Measurements from ENCODE around the gene C11orf24.
"Not testable (repeated sequence)": the region's sequence is repeated elsewhere in the genome, so short reads cannot be mapped to it uniquely, and the experiment has no call there.

Gene C11orf24

DNA sequence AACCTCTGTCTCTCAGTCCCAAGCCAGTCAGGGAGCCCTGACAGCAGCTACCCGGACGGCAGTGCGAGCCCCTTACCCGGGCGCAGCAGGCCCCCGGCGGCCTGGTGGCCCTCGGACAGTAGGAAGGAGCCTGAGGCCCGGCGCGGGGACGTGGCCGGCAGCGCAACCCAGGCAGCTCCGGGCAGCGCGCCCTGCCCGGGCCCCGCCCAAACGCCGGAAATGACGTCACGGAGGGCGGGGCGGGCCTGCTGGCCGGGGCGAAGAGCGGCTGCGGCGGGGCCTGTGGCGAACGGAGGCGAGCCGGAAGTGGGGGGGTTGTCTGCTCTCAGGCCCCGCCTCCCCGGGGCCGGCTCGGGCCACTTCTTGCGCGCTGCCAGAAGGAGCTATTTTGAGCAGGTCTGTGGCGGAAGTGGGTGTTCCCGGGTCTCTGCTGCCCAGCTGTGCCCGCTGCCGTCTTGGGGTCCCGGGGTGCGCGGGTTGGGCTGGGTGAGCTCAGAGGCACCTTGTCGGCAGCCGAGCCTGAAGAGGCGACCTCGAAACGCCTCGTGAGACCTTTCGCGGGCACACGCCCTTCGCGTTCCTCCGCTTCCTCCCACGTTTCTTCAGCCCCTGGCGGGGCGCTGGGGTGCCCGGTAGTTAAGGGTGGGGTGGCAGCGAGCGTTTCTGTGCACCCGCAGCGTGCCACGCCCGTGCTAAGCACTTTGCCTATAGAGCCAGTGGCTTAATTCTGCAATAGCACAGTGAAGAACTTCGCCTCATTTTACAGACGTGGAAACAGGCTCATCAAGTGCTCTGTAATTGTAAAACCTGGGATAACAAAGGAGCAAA, at the start of gene C11orf24:
Gene C11orf24 (minus strand): TSS at position 193 of the 828 bp plus-strand sequence. CDS start 8,206 bp downstream, outside the sequence.
- no peak for FAIRE-seq

DNA sequence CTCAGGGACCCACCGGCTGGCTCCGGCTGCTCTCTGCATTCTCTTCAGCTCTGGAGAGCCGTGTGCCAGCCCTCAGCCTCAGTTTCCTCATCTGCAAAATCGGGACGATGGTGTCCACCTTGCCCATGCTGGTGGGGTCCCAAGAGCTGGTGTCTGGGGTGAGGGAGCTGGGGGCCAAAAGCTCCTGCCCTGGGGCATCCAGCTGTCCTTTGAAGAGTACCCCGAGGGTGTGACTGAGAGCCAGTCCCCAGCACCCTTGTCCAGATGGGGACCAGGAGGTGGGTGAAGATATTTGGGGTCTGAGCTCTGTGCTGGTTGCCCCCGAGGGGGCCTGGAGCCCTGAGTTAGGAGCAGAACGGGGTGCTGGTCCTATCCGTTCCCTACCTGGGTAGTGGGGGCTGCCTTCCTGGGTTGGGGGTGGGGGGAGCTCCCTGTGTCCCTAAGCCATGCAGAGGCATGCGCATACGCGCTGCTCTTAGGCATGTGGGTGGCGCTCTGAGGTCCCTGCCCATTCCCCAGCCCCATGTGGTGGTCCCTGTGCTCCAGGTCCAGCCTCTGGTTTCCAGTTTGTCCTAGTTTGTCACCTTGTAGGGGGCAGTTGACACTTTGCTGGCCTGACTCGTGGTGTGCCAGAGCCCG, 45.5 kb upstream of the C11orf24 start:
- FAIRE-seq = no peak

DNA sequence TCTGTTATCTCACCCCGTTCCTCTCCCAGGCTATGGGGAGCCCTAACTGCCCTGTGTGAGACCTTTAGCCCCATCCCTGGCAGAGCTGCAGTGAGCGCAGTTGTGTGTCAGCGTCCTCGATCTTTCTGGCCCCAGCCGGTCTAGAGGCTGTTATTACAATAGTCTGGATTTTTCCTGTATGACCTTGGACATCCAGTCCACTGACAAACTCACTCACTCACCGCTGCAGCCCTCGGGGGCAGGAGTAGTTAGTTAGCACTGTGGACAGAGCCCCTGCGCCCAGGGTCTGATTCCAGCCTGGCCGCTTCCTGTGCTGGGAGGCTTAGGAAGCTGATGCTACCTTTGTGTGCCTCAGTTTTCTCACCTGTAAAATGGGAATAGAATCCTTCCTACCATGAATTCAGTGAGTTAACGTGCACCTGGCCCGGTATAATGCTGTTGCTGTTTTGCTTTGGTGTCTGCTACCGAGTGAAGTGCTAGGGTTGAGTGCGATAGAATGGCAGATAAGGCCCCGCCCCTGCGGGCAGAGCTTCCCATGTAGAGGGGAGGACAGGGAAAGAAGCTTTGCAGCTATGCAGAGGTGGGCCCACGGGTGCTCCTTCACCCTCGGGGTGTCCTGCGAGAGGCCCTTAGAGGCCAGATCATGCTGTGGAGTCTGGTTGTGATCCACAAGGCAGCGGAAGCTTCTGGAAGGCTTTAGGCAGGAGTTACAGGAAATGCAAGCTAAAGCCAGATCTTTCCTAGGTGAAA, 43.6 kb upstream of the C11orf24 start:
- no peak for FAIRE-seq

DNA sequence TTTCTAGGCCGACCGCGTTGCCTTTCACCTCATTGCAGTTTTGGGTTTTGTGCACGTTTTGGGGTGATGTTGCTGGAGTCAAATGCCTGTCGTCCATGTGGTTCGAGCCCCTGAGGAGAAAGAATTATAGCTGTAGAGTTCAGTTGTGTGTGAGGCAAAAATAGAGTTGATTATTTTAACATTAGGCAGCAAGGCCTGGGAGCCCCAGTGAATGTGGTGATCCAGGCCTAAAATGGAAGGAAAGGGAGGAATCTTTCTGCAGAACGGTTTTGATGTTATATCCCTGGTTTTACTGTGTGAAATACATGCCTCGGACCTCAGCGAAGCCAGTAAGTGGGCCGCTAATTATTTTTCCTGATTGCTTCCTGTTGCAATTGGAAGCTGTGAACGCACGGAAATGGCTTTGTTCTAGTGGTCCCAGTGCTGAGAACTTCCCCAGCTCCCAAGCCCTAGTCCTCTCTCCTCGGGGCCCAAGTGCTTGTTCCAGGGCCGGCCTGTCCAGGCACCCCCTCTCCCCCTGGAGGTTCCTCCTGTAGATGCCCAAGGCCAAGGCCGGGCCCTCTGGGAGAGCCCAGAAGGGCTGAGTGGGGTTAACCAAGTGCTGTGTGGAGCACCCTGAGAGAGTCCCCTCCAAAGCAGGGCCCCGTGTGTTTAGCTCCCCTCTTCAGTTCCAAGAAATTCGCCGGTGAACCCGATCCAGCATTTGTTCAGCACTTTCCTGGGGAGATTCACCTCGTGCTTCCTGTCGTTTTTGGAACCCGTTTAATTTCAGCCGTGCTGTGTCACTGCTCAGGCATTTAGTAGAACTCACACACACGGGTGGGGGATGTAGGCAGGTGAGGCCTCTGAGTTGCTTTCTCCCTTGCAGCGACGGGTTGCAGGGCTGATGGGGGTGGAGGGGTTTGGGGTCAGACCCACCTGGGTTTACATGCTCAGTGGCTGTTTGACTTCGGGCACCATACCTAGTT, 42.7 kb upstream of the C11orf24 start:
- no peak for FAIRE-seq

DNA sequence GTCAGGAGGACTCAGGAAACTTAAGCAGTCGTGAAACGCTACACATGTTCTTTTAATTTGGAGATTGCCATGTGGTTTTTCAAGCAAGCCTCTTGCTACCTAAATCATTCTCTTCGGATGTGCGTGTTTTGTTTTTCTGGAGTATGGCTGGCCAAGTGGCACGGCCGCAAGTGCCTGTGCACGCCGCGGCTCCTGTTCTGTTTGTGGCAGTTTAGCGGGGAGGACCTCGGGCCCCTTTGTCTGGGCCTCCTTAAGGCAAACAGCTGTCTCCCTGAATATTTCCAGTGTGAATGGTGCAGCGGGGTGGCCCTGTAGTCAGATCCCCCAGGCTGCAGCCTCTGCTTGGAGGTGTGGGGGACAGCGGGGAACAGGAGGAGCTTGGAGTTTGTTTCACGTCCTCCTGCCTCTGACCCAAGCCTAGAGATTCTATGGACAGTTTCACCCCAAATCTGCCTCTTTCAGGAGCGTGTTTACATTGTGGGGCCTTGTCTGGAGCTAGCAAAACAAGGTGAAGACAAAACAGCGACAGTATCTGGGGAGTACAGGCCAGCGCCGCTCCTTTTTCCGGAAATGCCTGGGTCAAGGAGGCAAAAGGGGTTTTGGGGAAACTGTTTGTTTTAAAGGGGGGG, 41.9 kb upstream of the C11orf24 start:
- FAIRE-seq = no peak

DNA sequence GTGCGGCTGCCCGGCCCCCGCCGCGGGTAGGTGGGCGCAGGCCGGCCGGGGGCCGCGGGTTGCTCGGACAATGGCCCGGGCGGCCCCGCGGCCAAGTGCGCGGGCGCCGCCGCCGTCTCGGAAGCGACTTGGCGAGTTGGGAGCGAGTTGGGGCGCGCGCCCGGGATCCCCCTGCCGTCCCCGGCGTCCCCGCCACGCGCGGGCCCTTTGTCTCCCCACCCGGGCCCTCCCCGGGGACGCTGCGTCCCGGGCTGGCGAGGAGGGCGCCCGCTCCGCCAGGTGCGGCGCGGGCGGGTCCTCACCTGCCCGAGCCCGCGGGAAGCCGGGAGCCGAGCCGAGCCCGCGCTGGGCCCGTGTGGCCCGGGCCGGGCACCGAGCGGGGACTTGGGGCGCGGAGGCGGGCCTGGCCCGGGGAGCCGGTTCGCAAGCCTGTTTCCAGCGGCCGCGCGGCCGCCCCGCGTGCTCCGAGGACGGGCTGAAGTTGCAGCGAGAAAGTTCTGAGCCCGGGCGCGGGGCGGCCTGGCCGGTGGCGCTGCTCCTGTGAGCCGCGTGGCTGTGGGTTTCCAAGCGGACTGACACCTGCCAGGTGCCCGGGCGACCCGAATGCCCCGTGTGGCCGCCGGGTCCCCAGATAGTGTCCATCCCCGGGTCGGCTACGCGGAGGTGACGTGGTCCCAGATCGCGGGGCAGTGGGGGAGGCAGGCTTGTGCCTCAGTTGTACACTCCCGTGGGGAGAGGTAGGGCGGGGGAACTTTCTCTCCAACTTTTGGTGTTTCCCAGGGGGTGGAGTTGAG, 41.2 kb upstream of the C11orf24 start:
- no peak for FAIRE-seq

DNA sequence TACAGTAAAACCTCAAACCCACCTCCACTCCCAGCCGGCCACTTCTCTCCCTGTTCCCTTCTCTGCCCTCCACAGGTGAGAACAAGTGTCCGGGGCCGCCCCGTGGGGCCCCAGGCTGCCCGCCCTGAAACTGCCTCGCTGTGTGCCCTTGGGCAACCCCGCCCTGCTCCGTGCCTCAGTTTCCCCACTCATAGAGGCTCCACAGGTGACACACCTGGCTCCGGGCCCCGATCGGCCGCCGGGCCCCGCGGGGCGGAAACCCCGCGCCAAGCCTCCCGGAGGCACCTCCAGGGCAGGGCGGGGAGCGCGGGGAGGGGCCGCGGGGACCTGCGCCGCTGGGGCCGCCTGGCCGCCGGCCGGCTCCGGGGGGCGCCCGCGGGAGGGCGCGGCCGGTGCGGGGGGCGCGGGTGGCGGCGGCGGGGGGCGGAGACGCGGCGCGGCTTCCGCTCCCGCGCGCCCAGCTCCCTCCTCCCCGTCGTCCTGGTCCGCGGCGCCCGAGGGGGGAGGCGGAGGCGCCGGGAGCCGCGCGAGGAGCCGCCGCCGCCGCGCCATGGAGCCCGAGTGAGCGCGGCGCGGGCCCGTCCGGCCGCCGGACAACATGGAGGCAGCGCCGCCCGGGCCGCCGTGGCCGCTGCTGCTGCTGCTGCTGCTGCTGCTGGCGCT, 40.5 kb upstream of the C11orf24 start, which contains the start of gene LRP5:
Gene LRP5 (plus strand): TSS at position 475 of the 663 bp plus-strand sequence. CDS start 124 bp downstream, at position 599.
- FAIRE-seq = no peak

DNA sequence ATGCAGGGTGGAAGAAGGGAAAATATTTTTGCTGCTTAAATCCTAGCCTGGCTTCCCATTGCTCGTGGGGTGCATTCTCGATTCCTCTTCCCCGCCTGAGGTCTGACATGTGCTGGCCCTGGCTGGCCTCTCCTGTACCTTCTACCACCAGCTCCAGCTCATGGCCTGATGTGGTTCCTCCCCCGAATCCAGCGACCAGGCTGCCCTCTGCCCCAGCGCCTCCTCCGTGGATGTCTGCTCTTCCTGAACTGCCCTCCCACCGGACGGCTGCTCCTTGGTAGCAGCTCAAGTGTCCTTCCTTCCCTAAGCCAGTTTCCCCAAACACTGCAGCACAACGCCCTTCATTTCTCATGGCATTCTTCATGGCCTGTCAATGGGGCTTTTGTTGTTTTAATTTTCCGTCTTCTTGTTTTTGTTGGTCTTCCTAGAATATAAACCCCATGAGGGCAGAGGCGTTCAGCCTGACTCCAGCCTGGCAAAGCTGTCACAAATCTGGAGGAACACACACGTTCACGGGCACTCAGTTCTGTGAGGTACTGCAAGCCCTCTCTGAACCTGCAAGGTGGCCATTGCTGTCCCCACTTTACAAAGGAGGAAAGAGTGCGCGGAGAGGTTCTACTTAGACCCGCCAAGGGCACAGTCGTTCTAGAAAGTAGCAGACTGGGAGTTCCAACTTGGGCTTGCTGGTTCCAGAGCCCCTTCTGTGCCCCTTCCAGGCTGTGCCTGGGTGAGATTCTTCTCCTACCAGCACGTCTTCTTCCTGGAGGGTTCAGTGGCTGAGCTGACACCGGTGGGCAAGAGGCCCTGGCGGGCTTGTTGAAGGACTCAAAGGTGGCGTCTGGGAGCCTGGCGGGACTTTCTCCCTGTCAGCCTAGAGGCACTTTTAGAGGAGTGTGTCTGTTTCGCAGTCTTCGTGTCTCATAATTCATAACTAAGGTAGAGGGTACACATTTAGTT, 39.7 kb upstream of the C11orf24 start:
- no peak for FAIRE-seq

DNA sequence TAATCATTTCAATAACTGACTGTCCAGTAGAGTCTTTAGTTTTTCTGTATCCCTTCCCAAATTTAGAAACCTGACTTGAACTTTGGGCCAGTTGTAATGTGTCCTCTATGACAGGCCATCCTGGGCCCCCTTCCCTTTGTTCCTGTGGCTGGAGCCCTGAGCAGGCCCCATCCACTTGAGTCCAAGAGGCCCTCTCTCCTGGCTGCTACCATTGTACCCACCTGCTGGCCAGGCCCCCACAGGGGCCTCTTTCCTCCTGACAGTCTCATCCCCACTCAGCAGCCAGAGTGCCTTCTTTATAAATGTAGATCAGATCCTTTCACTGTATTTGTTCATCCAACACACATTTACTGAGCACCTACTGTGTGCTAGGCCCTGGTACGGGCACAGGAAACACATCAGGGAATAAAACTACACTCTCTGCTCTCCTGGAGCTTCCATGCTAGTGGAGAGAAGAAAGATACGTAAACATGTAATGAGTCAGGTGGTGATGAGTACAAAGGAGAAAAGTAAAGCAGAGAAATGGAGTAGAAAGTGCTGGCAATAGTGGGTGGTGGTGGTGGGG, 37.9 kb upstream of the C11orf24 start:
- no peak for FAIRE-seq

DNA sequence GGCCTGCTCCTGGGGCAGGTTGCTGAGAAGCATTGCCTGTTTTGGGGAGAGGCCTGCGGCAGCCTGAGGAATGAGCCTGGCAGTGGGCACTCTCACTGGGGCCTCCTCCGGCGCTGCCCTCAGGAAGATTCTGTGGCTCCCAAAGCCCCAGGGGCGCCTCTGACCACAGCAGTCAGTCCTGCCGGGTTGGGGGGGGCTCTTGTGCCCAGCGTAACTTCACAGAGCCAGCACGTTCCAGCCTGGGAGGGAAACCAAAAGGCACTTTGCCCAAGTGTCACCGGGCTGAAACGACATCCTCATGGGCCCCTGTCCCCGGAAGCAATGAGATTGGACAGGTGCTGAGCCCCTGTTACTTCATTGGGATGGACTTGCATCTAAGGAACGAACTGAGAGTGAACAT, 36.3 kb upstream of the C11orf24 start:
- FAIRE-seq = no peak

DNA sequence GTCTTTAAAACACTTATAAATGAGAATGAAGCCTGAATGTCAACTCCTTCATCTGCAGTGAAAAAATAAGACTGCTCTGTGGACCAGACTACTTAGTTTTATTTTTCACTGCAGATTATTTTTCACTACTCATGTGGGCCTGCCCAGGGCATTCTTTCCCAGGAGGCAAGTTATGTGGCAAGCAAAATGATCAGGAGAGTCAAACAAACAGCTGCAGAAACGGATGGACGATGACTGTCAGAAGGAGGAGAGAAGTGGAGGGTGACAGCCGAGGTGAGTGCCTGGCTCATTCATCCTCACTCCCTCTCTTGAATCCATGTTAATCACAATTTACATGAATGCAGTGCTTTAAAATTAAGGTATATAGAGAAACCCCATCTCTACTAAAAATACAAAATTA, 34.9 kb upstream of the C11orf24 start:
- no peak for FAIRE-seq

DNA sequence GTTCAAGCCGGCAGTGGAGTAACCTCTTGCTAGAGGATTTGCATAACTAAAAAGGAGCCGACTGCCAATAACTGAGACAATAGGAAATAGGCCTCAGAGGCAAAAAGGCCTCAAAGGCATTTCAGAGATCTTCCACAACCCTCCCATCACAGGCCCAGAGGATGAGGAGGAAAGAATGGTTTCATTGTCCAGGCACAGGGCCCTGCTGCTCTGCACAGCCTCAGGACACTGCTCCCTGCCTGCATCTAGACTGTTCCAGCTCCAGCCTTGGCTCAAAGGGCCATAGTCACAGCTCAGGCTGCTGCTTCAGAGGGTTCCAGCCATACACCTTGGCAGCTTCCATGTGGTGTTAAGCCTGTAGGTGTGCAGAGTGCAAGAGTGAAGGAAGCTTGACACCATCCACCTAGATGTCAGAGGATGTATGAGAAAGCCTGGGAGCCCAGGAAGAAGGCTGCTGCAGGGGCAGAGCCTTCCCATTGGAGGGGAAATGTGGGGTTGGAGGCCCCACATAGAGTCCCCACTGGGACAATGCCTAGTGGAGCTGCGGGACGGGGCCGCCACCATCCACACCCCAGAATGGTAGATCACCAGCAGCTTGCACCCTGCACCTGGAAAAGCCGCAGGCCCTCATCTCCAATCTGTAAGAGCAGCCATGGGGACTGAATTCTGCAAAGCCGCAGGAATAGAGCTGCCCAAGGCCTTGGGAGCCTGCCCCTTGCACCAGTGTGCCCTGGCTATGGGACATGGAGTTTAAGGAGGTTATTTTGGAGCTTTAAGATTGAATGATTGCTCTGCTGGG, 32.4 kb upstream of the C11orf24 start:
- FAIRE-seq = no peak

DNA sequence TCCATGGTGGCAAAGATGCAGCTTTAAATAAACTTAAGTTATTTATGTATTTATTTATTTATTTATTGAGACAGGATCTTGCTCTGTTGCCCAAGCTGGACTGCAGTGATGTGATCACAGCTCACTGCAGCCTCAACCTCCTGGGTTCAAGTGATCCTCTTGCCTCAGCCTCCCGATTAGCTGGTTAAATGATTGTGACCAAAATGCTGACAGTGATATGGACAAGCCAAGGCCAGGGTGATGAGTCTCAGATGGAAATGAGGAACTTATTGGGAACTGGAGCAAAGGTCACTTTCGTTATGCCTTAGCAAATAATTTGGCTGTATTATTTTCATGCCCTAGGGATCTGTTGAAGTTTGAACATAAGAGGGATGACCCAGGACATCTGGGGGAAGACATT, 31.3 kb upstream of the C11orf24 start:
- no peak for FAIRE-seq

DNA sequence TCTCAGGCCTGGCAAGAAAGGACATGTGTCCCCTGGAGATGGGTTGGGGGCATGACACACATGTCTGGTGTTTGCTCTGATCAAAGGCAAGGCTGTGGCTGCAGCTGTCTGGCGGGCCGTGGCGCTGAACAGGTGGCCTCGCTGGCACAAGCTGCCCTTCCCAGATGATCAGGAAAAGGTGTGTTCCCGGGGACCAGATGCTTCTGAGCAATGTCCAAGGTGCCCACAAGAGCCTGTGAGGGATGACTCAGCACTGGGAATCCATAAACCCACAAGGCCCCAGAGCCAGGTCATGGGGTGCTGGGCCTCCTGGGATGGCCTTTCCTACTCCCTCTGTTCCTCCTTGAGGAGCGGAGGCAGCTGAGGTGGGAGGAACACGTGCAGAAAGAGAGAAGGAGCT, 30.9 kb upstream of the C11orf24 start:
- no peak for FAIRE-seq

DNA sequence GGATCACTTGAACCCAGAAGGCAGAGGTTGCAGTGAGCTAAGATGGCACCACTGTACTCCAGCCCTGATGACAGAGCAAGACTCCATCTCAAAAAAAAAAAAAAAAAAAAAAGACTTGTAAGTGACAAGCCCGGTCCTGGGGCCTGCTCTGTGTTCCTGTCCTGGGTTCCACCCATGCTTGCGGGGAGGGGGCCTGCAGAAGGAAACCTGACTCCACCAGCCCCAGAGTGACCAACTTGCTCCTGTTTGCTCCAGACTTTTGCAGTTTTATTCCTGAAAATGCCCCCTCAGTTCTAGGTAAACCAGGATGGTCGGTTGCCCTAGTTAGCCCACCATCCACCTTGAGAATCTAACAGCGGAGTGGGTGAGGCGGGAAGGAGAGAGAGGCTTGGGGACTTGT, 30.5 kb upstream of the C11orf24 start:
- FAIRE-seq = no peak

DNA sequence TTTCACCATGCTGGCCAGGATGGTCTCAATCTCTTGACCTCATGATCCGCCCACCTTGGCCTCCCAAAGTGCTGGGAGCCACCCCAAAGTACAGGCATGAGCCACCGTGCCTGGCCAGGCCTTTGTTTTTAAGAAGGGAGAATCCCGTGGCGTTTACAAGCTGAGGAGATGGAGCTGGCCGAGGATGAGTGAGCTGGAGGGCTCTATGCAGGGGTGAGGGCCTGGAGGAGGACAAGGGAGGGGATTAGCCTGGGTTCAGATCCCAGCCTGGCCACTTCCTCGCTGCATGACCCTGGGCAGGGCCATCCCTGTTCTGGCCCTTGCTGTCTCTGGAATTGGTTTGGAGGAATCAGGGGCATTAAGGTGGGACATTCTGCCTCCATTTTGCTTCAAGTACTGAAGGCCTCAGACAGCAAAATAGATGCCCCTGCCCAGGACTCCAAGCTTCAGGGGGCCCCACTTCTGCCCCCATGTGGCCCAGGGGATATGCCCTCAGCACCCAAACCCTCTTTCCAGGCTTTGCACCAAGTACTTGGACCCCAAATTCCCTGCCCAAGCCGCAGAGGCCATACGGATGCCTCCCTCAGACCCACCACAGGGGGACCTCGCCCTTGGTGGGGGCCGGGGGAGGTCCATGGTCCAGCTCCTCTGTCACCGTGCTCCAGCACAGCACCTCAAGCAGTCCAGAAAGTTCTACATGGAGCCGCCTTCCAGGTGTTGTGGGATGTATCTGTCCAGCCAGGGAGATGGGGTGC, 28.5 kb upstream of the C11orf24 start:
- no peak for FAIRE-seq

DNA sequence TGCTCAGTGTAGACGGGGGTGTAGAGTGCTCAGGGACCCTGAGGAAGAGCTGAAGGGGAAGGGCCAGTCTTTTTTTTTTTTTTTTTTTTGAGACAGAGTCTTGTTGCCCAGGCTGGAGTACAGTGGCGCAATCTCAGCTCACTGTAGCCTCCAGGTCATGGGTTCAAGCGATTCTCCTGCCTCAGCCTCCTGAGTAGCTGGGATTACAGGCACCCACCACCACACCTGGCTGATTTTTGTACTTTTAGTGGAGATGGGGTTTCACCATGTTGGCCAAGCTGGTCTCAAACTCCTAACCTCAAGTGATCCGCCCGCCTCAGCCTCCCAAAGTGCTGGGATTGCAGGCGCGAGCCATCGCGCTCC, 27.7 kb upstream of the C11orf24 start:
- FAIRE-seq = not testable (repeated sequence)
